A549 (cell line): ENCODE measurements around the gene MGMT.

ENCODE experiments used
- CBX2 ChIP-seq: fragments of 200-600 bp; sonication (generic); IDR thresholded peaks from 2 replicates; pipeline ENCODE4 v1.6.1; 2016; ENCODE audit warnings: low read depth, mild to moderate bottlenecking, borderline replicate concordance
- NFE2L2 ChIP-seq: fragments of 150-350 bp; conservative IDR thresholded peaks from 2 replicates; pipeline ENCODE4 v1.6.1; 2014; ENCODE audit warnings: low read length
- RFX5 ChIP-seq: fragments of 450-650 bp; IDR thresholded peaks from 2 replicates; pipeline ENCODE4 v1.7.1; 2014; ENCODE audit warnings: antibody characterized with exemption, mild to moderate bottlenecking, moderate library complexity

- TF ChIP-seq NFE2L2 (no peak), RFX5 (no peak), CBX2 (no peak)
These were observed 258.0 kb downstream of the MGMT start for GRCh38 chr10:129725011-129725410.
